ENCODE data around the gene ELMO1.

DNA sequence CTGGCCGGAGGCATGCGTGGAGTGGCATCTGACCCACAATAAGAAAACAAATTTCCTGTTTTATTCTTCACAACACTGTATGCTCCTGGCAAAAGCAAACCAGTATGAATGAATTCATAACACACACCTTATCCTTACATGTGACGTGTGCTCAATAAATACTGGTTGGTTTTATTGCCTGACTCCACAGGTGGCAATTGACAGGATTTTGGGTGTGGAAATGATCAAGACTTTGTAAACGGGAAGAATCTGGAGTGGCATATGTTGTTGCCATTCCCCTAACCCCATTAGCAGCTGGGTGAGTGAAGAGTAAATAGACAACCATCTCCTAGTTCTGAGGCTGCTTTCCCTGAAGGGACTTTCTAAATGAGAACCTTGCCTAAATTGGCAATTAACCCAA, 508.8 kb downstream of the ELMO1 start:
- TF ChIP-seq, protein P1, sequence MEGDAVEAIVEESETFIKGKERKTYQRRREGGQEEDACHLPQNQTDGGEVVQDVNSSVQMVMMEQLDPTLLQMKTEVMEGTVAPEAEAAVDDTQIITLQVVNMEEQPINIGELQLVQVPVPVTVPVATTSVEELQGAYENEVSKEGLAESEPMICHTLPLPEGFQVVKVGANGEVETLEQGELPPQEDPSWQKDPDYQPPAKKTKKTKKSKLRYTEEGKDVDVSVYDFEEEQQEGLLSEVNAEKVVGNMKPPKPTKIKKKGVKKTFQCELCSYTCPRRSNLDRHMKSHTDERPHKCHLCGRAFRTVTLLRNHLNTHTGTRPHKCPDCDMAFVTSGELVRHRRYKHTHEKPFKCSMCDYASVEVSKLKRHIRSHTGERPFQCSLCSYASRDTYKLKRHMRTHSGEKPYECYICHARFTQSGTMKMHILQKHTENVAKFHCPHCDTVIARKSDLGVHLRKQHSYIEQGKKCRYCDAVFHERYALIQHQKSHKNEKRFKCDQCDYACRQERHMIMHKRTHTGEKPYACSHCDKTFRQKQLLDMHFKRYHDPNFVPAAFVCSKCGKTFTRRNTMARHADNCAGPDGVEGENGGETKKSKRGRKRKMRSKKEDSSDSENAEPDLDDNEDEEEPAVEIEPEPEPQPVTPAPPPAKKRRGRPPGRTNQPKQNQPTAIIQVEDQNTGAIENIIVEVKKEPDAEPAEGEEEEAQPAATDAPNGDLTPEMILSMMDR (IDR thresholded peaks at IDR 0.05), result no peak
- no peak for TF ChIP-seq POLR2A (IDR thresholded peaks at IDR 0.05)

All from lower leg skin (tissue), 3 donors.